Spleen (tissue), 11 donors: ENCODE data around the gene ACSF3. TPM values are rescaled to one million over a fixed set of nuclear protein-coding genes. Genes with fewer than 3 reads are reported as not detected.

ENCODE experiments used
- DNase-seq: peaks from one replicate; pipeline ENCODE4 v3.0.0-alpha.2; 2020
- H3K27ac ChIP-seq, 8 donors: fragments of 200-600 bp; sonication (generic) in 7 of 8; 1 replicate in 4 of 8; 2 replicates in 4 of 8; pipeline versions ENCODE4 v1.5.0 to v1.8.0; 2016 to 2021; ENCODE audit warnings: inconsistent platforms in 4 of 8, mild to moderate bottlenecking in 4 of 8, moderate library complexity in 1 of 8
- H3K27me3 ChIP-seq, 7 donors: fragments of 200-600 bp; sonication (generic) in 6 of 7; replicated peaks in 1 of 7; 1 replicate in 4 of 7; 2 replicates in 3 of 7; pipeline versions ENCODE4 v1.5.0 to v1.8.0; 2016 to 2021; ENCODE audit warnings: inconsistent platforms in 3 of 7, mild to moderate bottlenecking in 1 of 7
- H3K36me3 ChIP-seq, 6 donors: fragments of 200-600 bp; sonication (generic) in 5 of 6; 1 replicate in 4 of 6; 2 replicates in 2 of 6; pipeline versions ENCODE4 v1.5.0 to v1.8.0; 2016 to 2021; ENCODE audit warnings: inconsistent platforms in 2 of 6
- H3K4me1 ChIP-seq, 6 donors: fragments of 200-600 bp; sonication (generic) in 5 of 6; 1 replicate in 3 of 6; 2 replicates in 3 of 6; pipeline versions ENCODE4 v1.5.0 to v1.8.0; 2016 to 2021; ENCODE audit warnings: inconsistent platforms in 3 of 6
- H3K4me3 ChIP-seq, 8 donors: fragments of 200-600 bp; sonication (generic) in 7 of 8; 1 replicate in 4 of 8; 2 replicates in 4 of 8; pipeline versions ENCODE4 v1.5.0 to v1.8.0; 2016 to 2021; ENCODE audit warnings: inconsistent platforms in 4 of 8, mild to moderate bottlenecking in 4 of 8, moderate library complexity in 2 of 8
- H3K9me3 ChIP-seq, 8 donors: fragments of 200-600 bp; sonication (generic) in 7 of 8; 1 replicate in 4 of 8; 2 replicates in 4 of 8; pipeline versions ENCODE4 v1.5.0 to v1.8.0; 2016 to 2021; ENCODE audit warnings: inconsistent platforms in 4 of 8
- POLR2A ChIP-seq, 3 donors: fragments of 450-650 bp; IDR thresholded peaks; one replicate each; pipeline ENCODE4 v1.5.1; 2017; ENCODE audit warnings: antibody characterized with exemption in 3 of 3, mild to moderate bottlenecking in 1 of 3
- POLR2AphosphoS5 ChIP-seq, 3 donors: sonication (generic); formaldehyde crosslinking; IDR thresholded peaks; one replicate each; pipeline ENCODE4 v1.5.1; 2017; ENCODE audit warnings: antibody characterized with exemption in 3 of 3
- WGBS, 5 donors: extraction: QIAGEN DNeasy Blood & Tissue Kit in 3 of 5; methylation state at CpG; one replicate each; pipeline versions ENCODE4 v1.1.5 to v1.1.7; 2013 to 2018; 5-methylcytosine and 5-hydroxymethylcytosine counted together
- intact Hi-C: fragments of 100-400 bp; cut with DNase I; formaldehyde crosslinking; loops from one replicate; pipeline ENCODE4 v1.15.0; 2023; ENCODE audit warnings: low total_unique reads
- polyA plus RNA-seq, 3 donors: library from polyadenylated mRNA; stranded (reverse); fragments of 200-250 nt; gene quantifications; one replicate each; pipeline ENCODE4 v1.2.1, GENCODE V29; 2013
- total RNA-seq, 7 donors: library from RNA; depleted of rRNA in 3 of 7; stranded (reverse); fragments of >200 nt in 3 of 7; fragmentation: NEBNext Ultra II Directional in 4 of 7; extraction: Animal tissue kit (Norgen Biotek cat#: 25700) in 4 of 7; gene quantifications; one replicate each; pipeline versions ENCODE4 v1.1.0 to v1.2.1, GENCODE V29; 2016 to 2021
- TF ChIP-seq, protein P1 (sequence below), 11 experiments: fragments of 200-600 bp in 7 of 11; fragments of 450-650 bp in 4 of 11; sonication (generic) in 4 of 11; IDR thresholded peaks in 8 of 11; conservative IDR thresholded peaks in 3 of 11; 1 replicate in 7 of 11; 2 replicates in 4 of 11; pipeline versions ENCODE4 v1.4.0 to v1.8.0; 2016 to 2021; ENCODE audit warnings: antibody characterized with exemption in 11 of 11, inconsistent platforms in 4 of 11, mild to moderate bottlenecking in 1 of 11
- donor health status: healthy with polysubstance abuse.
- donor health status: DM: no; HTN: no; CAD: no; lungs with moderate emphysema.
- donor health status: DM: no; HTN: no; CAD: no.
- donor health status: Bipolar disorder and iron deficiency.
- donor health status: healthy.
- donor health status: DM: no; HTN: no; CAD: no.
- donor health status: DM: yes; HTN: yes; CAD: no.

ACSF3 gene
- total and polyA plus RNA-seq, 10 donors: 35.4 to 68.1 (median 49.1) TPM

DNA sequence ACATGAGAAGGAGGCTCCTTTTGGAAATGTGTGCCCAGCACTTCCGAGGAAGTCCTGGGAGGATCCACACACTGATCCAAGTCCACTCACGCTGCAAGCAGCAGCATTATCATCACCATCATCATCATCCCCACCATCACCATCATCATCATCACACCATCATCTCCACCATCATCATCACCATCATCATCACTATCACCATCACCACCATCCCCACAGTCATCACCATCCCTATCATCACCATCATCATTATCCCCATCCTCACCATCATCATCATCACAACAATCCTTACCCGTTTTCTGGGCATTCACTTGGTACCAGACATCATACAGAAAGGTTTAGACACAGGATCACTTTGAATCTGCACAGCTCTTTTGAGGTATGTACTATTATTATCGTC lies 47.8 kb upstream of the ACSF3 start:
- intact Hi-C loops: no loop called here

DNA sequence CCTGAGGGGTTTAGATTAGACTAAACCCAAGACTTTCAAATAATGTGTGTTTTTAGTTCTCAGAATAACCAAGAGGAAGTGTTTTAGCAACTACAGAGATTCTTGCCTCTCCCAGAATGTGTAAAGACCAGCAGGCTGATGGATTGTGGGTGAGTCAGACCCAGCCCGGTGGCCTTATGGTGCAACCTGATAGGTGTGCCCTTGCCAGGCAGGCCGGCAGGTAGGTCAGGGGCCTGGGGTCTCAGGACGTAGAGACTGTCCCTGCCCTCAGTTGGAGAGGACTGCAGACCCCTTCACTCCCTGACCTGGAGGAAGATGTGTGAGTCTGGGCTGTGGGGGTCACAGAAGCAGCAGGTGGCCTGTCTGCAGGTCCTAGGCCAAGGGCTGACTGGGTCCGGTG lies 47.2 kb upstream of the ACSF3 start:
- WGBS, 5 donors: 78 to 95% (median 85%) methylated on average over 4 of the region's 4 CpGs
- TF ChIP-seq, protein P1, sequence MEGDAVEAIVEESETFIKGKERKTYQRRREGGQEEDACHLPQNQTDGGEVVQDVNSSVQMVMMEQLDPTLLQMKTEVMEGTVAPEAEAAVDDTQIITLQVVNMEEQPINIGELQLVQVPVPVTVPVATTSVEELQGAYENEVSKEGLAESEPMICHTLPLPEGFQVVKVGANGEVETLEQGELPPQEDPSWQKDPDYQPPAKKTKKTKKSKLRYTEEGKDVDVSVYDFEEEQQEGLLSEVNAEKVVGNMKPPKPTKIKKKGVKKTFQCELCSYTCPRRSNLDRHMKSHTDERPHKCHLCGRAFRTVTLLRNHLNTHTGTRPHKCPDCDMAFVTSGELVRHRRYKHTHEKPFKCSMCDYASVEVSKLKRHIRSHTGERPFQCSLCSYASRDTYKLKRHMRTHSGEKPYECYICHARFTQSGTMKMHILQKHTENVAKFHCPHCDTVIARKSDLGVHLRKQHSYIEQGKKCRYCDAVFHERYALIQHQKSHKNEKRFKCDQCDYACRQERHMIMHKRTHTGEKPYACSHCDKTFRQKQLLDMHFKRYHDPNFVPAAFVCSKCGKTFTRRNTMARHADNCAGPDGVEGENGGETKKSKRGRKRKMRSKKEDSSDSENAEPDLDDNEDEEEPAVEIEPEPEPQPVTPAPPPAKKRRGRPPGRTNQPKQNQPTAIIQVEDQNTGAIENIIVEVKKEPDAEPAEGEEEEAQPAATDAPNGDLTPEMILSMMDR (IDR thresholded peaks at IDR 0.05 in 8 of 11, conservative IDR thresholded peaks at IDR 0.05 in 3 of 11): no peak
- TF ChIP-seq POLR2A (IDR thresholded peaks at IDR 0.05) (no peak), POLR2AphosphoS5 (IDR thresholded peaks at IDR 0.05) (no peak)
- peak; percentile 32 for DNase-seq
- intact Hi-C loops: no loop called here
- no peaks in the 10 kb centered on the region for H3K36me3 ChIP-seq
- no peak overlapping the region for H3K4me3 ChIP-seq
- peaks cover 0 to 5% (median under 1%) of the 10 kb centered on the region in 6 donors for H3K4me1 ChIP-seq
- H3K9me3 ChIP-seq: no peaks in the 10 kb centered on the region
- peaks cover 0 to 80% (median 5%) of the 10 kb centered on the region in 7 donors for H3K27me3 ChIP-seq
- H3K27ac ChIP-seq: no peak overlapping the region

More for the DNA sequence above, 47.8 kb upstream of the ACSF3 start:
- no peak for TF ChIP-seq POLR2A (IDR thresholded peaks at IDR 0.05)
- Histone ChIP-seq H3K27me3 (peaks cover 0 to 80% (median 5%) of the 10 kb centered on the region in 7 donors), H3K9me3 (no peaks in the 10 kb centered on the region), H3K4me3 (no peak overlapping the region), H3K36me3 (no peaks in the 10 kb centered on the region), H3K27ac (no peak overlapping the region), H3K4me1 (peaks cover 0 to 5% (median 0%) of the 10 kb centered on the region in 6 donors)
- WGBS, 5 donors: 75 to 92% (median 88%) methylated on average over 4 of the region's 4 CpGs
- DNase-seq: no peak

DNA sequence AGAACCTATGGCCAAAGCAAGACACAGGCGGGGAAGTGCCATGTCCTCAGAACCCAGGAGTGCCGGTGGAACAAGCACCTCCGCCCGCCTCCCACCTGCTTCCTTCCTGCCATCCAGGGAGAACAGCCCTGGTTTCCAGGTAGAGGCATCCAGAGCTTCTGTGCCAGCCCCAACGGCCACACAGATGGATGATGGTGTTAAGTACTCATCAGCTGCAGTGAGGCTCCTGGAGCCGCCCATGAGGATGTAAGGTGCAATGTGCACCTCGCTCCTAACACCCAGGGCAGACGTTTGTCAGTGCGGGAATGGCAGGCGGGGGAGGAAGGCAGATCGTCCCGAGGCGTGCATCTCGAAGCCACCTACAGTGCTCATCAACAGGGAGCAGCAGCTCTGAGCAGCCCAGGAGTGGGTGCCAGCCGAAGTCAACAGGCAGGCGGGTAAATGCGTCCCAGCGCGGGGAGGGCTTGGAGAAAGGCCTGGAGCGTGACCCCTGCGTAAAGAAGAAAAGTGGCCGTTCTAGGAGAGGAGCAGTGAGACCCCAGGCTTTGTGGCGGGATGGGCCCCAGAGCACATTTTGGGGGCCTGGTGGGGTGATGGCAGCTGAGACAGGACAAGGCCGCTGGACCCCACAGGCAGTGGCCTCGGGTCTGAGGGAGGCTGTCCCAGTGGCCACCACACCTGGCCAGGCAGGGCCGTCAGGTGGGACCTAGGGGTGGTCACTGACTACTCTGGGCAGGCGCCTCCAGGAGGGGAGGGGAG lies 46.1 kb upstream of the ACSF3 start:
- 70 to 79% (median 76%) methylated on average over 22 to 27 of the region's 27 CpGs for WGBS, 5 donors
- H3K4me3 ChIP-seq: no peak overlapping the region
- H3K4me1 ChIP-seq: peaks cover 0 to 11% (median 2%) of the 10 kb centered on the region in 6 donors
- H3K9me3 ChIP-seq: no peaks in the 10 kb centered on the region
- DNase-seq: peak; percentile 68
- no peak overlapping the region for H3K27ac ChIP-seq
- H3K36me3 ChIP-seq: no peaks in the 10 kb centered on the region
- intact Hi-C loops: no loop called here
- peaks cover 0 to 83% (median 9%) of the 10 kb centered on the region in 7 donors for H3K27me3 ChIP-seq
- TF ChIP-seq POLR2AphosphoS5 (IDR thresholded peaks at IDR 0.05) (no peak), POLR2A (IDR thresholded peaks at IDR 0.05) (no peak)
- TF ChIP-seq, protein P1 (IDR thresholded peaks at IDR 0.05 in 8 of 11, conservative IDR thresholded peaks at IDR 0.05 in 3 of 11): no peak

DNA sequence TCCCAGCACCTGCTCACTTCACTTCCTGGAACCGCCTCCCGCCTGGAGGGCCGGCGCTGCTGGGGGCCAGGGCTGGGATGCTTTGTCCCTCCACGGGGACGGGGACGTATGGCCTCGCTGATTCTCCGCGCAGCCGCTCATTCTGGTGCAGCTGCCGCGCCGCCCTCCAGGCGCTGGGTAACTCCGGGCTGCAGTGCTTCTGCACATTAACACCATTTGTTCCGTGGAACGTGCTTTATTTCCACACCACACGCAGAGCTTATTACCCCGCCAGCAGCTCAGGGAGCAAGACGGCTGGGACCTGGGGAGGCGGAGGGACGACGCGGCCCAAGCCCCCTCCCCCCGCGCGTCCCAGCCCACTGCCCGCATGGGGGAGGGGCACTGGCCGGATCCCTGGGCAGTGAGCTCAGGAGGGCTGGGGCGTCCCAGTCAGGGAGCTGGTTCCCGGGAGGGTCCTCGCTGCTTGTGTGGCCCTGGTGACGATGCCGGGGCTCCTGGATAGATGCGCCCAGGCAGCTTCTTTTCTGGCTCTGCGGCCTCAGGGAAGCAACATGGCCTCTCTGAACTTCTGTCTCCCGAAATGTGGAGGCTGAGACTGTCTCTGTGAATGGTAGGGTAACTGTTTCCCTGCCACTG lies 45.4 kb upstream of the ACSF3 start:
- Histone ChIP-seq H3K9me3 (no peaks in the 10 kb centered on the region), H3K4me1 (peaks cover 0 to 16% (median 3%) of the 10 kb centered on the region in 6 donors), H3K36me3 (no peaks in the 10 kb centered on the region), H3K4me3 (no peak overlapping the region), H3K27me3 (peaks cover 0 to 83% (median 9%) of the 10 kb centered on the region in 7 donors), H3K27ac (no peak overlapping the region)
- TF ChIP-seq POLR2AphosphoS5 (IDR thresholded peaks at IDR 0.05) (no peak), POLR2A (IDR thresholded peaks at IDR 0.05) (no peak)
- WGBS, 5 donors: 39 to 56% (median 49%) methylated on average over 31 to 38 of the region's 38 CpGs
- intact Hi-C loops: no loop called here
- DNase-seq: peak; percentile 69

DNA sequence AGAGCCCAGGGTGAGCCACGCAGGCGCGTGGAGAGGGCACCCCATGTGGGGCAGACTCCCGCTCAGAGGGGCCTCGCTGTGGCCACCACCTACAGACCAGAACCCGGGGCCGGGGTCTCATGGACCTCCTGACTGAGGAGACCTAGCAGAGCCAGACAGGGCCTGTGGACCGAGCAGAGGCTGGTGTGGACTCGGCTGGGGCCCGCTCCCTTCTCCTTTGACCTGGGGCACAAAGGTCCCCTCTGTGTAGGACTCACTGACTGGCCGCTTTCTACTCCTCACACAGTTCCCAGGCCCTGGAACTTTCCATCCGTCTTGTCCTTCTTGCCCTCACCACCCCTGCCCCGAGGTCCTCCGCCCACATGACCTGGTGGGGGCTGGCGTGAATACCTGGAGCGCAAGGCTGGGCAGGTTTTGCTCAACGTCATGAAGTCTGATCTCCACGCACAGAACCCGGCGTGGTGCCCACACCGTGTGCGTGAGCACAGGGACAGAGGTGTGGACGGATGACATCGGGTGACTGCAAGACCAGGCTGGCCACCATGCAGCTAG lies 44.7 kb upstream of the ACSF3 start:
- DNase-seq: peak; percentile 70
- H3K36me3 ChIP-seq: no peaks in the 10 kb centered on the region
- no peaks in the 10 kb centered on the region for H3K9me3 ChIP-seq
- no peak overlapping the region for H3K27ac ChIP-seq
- TF ChIP-seq POLR2AphosphoS5 (IDR thresholded peaks at IDR 0.05) (no peak), POLR2A (IDR thresholded peaks at IDR 0.05) (no peak)
- TF ChIP-seq, protein P1 (IDR thresholded peaks at IDR 0.05 in 8 of 11, conservative IDR thresholded peaks at IDR 0.05 in 3 of 11): no peak
- intact Hi-C loops: no loop called here
- peaks cover 0 to 83% (median 9%) of the 10 kb centered on the region in 7 donors for H3K27me3 ChIP-seq
- H3K4me1 ChIP-seq: peaks cover 0 to 23% (median 6%) of the 10 kb centered on the region in 6 donors
- 88 to 90% (median 89%) methylated on average over 17 to 24 of the region's 24 CpGs for WGBS, 5 donors
- no peak overlapping the region for H3K4me3 ChIP-seq
